PC-9 (cell line): Measurements from ENCODE around the gene ZFX. TPM values are rescaled to one million over a fixed set of nuclear protein-coding genes. Genes with fewer than 3 reads are reported as not detected.

Experiments
- BruUV-seq: library from RNA; stranded (reverse); fragments of 400-500 nt; replicated peaks from 2 replicates; lab custom pipeline; 2021; lab: Mats Ljungman, UMichigan
- CTCF ChIA-PET: fragments of 300-600 bp; sonication (Branson Sonifier 250); formaldehyde crosslinking; loops from one replicate; lab custom pipeline; 2022; ENCODE audit warnings: antibody characterized with exemption; lab: Charles Lee
- POLR2A ChIA-PET: fragments of 300-600 bp; sonication (Branson Sonifier 250); formaldehyde crosslinking; loops from one replicate; lab custom pipeline; 2022; ENCODE audit warnings: antibody characterized with exemption; ENCODE audit not compliant: unreplicated experiment; lab: Charles Lee
- DNase-seq, 2 experiments: peaks; one replicate each; pipeline versions ENCODE4 v3.0.0 to v3.0.0-alpha.2; 2015 to 2022; ENCODE audit warnings: mixed read lengths in 1 of 2
- H2AFZ ChIP-seq: fragments of 200-600 bp; sonication (generic); 2 replicates; pipeline ENCODE4 v1.8.1; 2017; ENCODE audit warnings: antibody characterized with exemption
- H3F3A ChIP-seq: fragments of 200-600 bp; sonication (generic); 2 replicates; pipeline ENCODE4 v1.8.1; 2017; ENCODE audit warnings: antibody characterized with exemption, mild to moderate bottlenecking, low read depth; ENCODE audit not compliant: insufficient read depth
- H3K27ac ChIP-seq: fragments of 200-600 bp; sonication (generic); 2 replicates; pipeline ENCODE4 v1.6.1; 2016; ENCODE audit warnings: mixed run types
- H3K27me3 ChIP-seq: fragments of 200-600 bp; sonication (generic); 2 replicates; pipeline ENCODE4 v1.6.1; 2016; ENCODE audit warnings: low read depth, mixed run types; ENCODE audit not compliant: insufficient read depth
- H3K36me3 ChIP-seq: fragments of 200-600 bp; sonication (generic); 2 replicates; pipeline ENCODE4 v1.6.1; 2016; ENCODE audit warnings: low read depth, mixed run types
- H3K4me1 ChIP-seq: fragments of 200-600 bp; sonication (generic); replicated peaks from 2 replicates; pipeline ENCODE4 v1.6.1; 2016; ENCODE audit warnings: mixed run types; ENCODE audit not compliant: insufficient read depth
- H3K4me2 ChIP-seq: fragments of 200-600 bp; sonication (generic); 2 replicates; pipeline ENCODE4 v1.6.1; 2017; ENCODE audit warnings: mixed run types
- H3K4me3 ChIP-seq: fragments of 200-600 bp; sonication (generic); 2 replicates; pipeline ENCODE4 v1.6.1; 2016; ENCODE audit warnings: mixed run types
- H3K79me2 ChIP-seq: fragments of 200-600 bp; sonication (generic); 2 replicates; pipeline ENCODE4 v1.6.1; 2017; ENCODE audit warnings: low read depth, mixed run types
- H3K9me2 ChIP-seq: fragments of 200-600 bp; sonication (generic); 2 replicates; pipeline ENCODE4 v1.8.1; 2017; ENCODE audit warnings: mild to moderate bottlenecking; ENCODE audit not compliant: insufficient read depth
- H3K9me3 ChIP-seq: fragments of 200-600 bp; sonication (generic); 2 replicates; pipeline ENCODE4 v1.8.1; 2016; ENCODE audit warnings: low read depth; ENCODE audit not compliant: insufficient read depth
- H4K20me1 ChIP-seq: fragments of 200-600 bp; sonication (generic); 2 replicates; pipeline ENCODE4 v1.8.1; 2017; ENCODE audit not compliant: insufficient read depth
- CTCF ChIP-seq: fragments of 200-600 bp; sonication (generic); conservative IDR thresholded peaks from 2 replicates; pipeline ENCODE4 v1.6.1; 2017; ENCODE audit warnings: mixed run types, antibody characterized with exemption, mild to moderate bottlenecking, moderate library complexity
- EZH2 ChIP-seq: fragments of 200-600 bp; sonication (generic); IDR thresholded peaks from 2 replicates; pipeline ENCODE4 v1.8.0; 2017; ENCODE audit warnings: antibody characterized with exemption, low read depth
- intact Hi-C: fragments of 100-400 bp; cut with micrococcal nuclease; formaldehyde crosslinking; loops from one replicate; pipeline ENCODE4 v1.10.0; 2022; ENCODE audit not compliant: unreplicated experiment
- total RNA-seq: library from RNA; stranded (reverse); gene quantifications from 2 replicates; pipeline ENCODE4 v1.2.3, GENCODE V29; 2021

Gene ZFX
- total RNA-seq, 1 experiment from 2014 or later: 39.6 TPM

- CTCF ChIA-PET: no interaction called here
- no peak for TF ChIP-seq EZH2
- no peak for TF ChIP-seq CTCF
- Histone ChIP-seq H3K9me3 (no peaks in the 10 kb centered on the region), H2AFZ (no peak overlapping the region), H3K27ac (no peak overlapping the region), H3K79me2 (peaks cover 49% of the 10 kb centered on the region), H3K27me3 (no peaks in the 10 kb centered on the region), H3K4me1 (no peaks in the 10 kb centered on the region), H3K4me3 (no peak overlapping the region), H4K20me1 (peaks cover 44% of the 10 kb centered on the region), H3K9me2 (no peaks in the 10 kb centered on the region), H3F3A (peaks cover 4% of the 10 kb centered on the region; the same call in 1 of the 2 replicates), H3K4me2 (no peak overlapping the region), H3K36me3 (no peaks in the 10 kb centered on the region)
- DNase-seq: no peak
- POLR2A ChIA-PET: no interaction called here
- intact Hi-C loops: no loop called here
- BruUV-seq: no TSS peak
These were observed 53.0 kb downstream of the ZFX start for GRCh38 chrX:24202465-24203031.

GRCh38 chrX:24203072-24203808 lies 53.7 kb downstream of the ZFX start:
- Histone ChIP-seq H3K4me3 (no peak overlapping the region), H2AFZ (no peak overlapping the region), H3K27me3 (no peaks in the 10 kb centered on the region), H3K4me1 (no peaks in the 10 kb centered on the region), H3K4me2 (no peak overlapping the region), H3K79me2 (peaks cover 44% of the 10 kb centered on the region), H3K27ac (no peak overlapping the region), H3K36me3 (peaks cover 4% of the 10 kb centered on the region; the same call in 1 of the 2 replicates), H3K9me2 (no peaks in the 10 kb centered on the region), H3K9me3 (no peaks in the 10 kb centered on the region), H4K20me1 (peaks cover 46% of the 10 kb centered on the region), H3F3A (peaks cover 4% of the 10 kb centered on the region; the same call in 1 of the 2 replicates)
- CTCF ChIA-PET: no interaction called here
- POLR2A ChIA-PET: no interaction called here
- intact Hi-C loops: no loop called here
- no TSS peak for BruUV-seq
- TF ChIP-seq CTCF: no peak
- TF ChIP-seq EZH2: no peak
- no peak for DNase-seq

- TF ChIP-seq EZH2 (no peak), CTCF (no peak)
- ChIA-PET POLR2A (no interaction called here), CTCF (interaction anchor here (0.6 kb wide), 1 partner anchor 11 kb away, joined by 8 read pairs; no protein-coding TSS in a partner anchor)
- BruUV-seq: no TSS peak
- peaks cover 46% of the 10 kb centered on the region for H4K20me1 ChIP-seq
- peaks cover 4% of the 10 kb centered on the region; the same call in 1 of the 2 replicates for H3K36me3 ChIP-seq
- no peak for DNase-seq
- H3F3A ChIP-seq: peaks cover 4% of the 10 kb centered on the region; the same call in 1 of the 2 replicates
- H3K79me2 ChIP-seq: peaks cover 36% of the 10 kb centered on the region
- no peak overlapping the region for H3K27ac ChIP-seq
- no peak overlapping the region for H3K4me2 ChIP-seq
- H2AFZ ChIP-seq: no peak overlapping the region
- H3K4me3 ChIP-seq: no peak overlapping the region
- no peaks in the 10 kb centered on the region for H3K27me3 ChIP-seq
- no peaks in the 10 kb centered on the region for H3K9me3 ChIP-seq
- no peaks in the 10 kb centered on the region for H3K9me2 ChIP-seq
- intact Hi-C loops: no loop called here
- no peaks in the 10 kb centered on the region for H3K4me1 ChIP-seq
These were observed 54.8 kb downstream of the ZFX start for GRCh38 chrX:24204331-24204730.
